H9 (cell line): ENCODE measurements around the gene TOR1B. TPM values are rescaled to one million over a fixed set of nuclear protein-coding genes. Genes with fewer than 3 reads are reported as not detected.
A peak's percentile ranks its signal among the peaks of the same experiment; 100 is the strongest.

ENCODE experiments used
- DNase-seq: peaks from one replicate; pipeline ENCODE4 v3.0.0-alpha.2; 2017
- H2AFZ ChIP-seq: one replicate; pipeline ENCODE4 v1.6.1; 2013; ENCODE audit warnings: mild to moderate bottlenecking, low read length, control low read depth, moderate library complexity
- H2AK5ac ChIP-seq: 2 replicates; pipeline ENCODE4 v1.6.1; 2013; ENCODE audit warnings: low read length, control low read depth, mixed read lengths; ENCODE audit not compliant: insufficient read length
- H2BK120ac ChIP-seq: one replicate; pipeline ENCODE4 v1.6.1; 2013; ENCODE audit warnings: low read depth, mild to moderate bottlenecking, low read length, control low read depth, inconsistent platforms; ENCODE audit not compliant: poor library complexity, severe bottlenecking
- H2BK12ac ChIP-seq: 2 replicates; pipeline ENCODE4 v1.6.1; 2013; ENCODE audit warnings: low read length, control low read depth, mixed read lengths, low read depth; ENCODE audit not compliant: insufficient read length
- H2BK15ac ChIP-seq: 2 replicates; pipeline ENCODE4 v1.6.1; 2013; ENCODE audit warnings: low read depth, low read length, control low read depth
- H2BK20ac ChIP-seq: one replicate; pipeline ENCODE4 v1.6.1; 2013; ENCODE audit warnings: low read depth, mild to moderate bottlenecking, low read length, control low read depth, inconsistent platforms; ENCODE audit not compliant: poor library complexity, severe bottlenecking
- H2BK5ac ChIP-seq: 2 replicates; pipeline ENCODE4 v1.6.1; 2013; ENCODE audit warnings: low read length, control low read depth, mixed read lengths; ENCODE audit not compliant: insufficient read length
- H3K14ac ChIP-seq: 2 replicates; pipeline ENCODE4 v1.6.1; 2013; ENCODE audit warnings: low read length, control low read depth; ENCODE audit not compliant: insufficient read depth
- H3K18ac ChIP-seq: 2 replicates; pipeline ENCODE4 v1.6.1; 2013; ENCODE audit warnings: low read depth, mild to moderate bottlenecking, mixed read lengths, low read length, control low read depth; ENCODE audit not compliant: insufficient read length
- H3K23ac ChIP-seq: 2 replicates; pipeline ENCODE4 v1.6.1; 2013; ENCODE audit warnings: low read length, control low read depth, mixed read lengths, low read depth; ENCODE audit not compliant: insufficient read length
- H3K23me2 ChIP-seq: 2 replicates; pipeline ENCODE4 v1.6.1; 2013; ENCODE audit warnings: low read depth, mild to moderate bottlenecking, mixed read lengths, low read length, control low read depth; ENCODE audit not compliant: insufficient read length, poor library complexity, severe bottlenecking
- H3K27ac ChIP-seq: 2 replicates; pipeline ENCODE4 v1.5.1; 2013; ENCODE audit warnings: low read length, control low read depth, mixed read lengths, low read depth; ENCODE audit not compliant: insufficient read length
- H3K27me3 ChIP-seq: 2 replicates; pipeline ENCODE4 v1.6.1; 2013; ENCODE audit warnings: low read length, control low read depth, inconsistent platforms; ENCODE audit not compliant: insufficient read depth
- H3K4ac ChIP-seq: 2 replicates; pipeline ENCODE4 v1.6.1; 2013; ENCODE audit warnings: low read depth, mild to moderate bottlenecking, control low read depth, inconsistent platforms, low read length, moderate library complexity
- H3K4me1 ChIP-seq: 2 replicates; pipeline ENCODE4 v1.6.1; 2013; ENCODE audit warnings: low read length, control low read depth, inconsistent platforms; ENCODE audit not compliant: insufficient read depth
- H3K4me2 ChIP-seq: 2 replicates; pipeline ENCODE4 v1.6.1; 2013; ENCODE audit warnings: low read length, control low read depth, mixed read lengths; ENCODE audit not compliant: insufficient read length, insufficient read depth
- H3K56ac ChIP-seq: 2 replicates; pipeline ENCODE4 v1.6.1; 2013; ENCODE audit warnings: low read depth, mild to moderate bottlenecking, mixed read lengths, low read length, control low read depth; ENCODE audit not compliant: insufficient read length
- H3K79me1 ChIP-seq: 2 replicates; pipeline ENCODE4 v1.6.1; 2013; ENCODE audit warnings: low read depth, mild to moderate bottlenecking, moderate library complexity, low read length, control low read depth, inconsistent platforms; ENCODE audit not compliant: insufficient read depth, poor library complexity, severe bottlenecking
- H3K79me2 ChIP-seq: 2 replicates; pipeline ENCODE4 v1.6.1; 2013; ENCODE audit warnings: low read length, control low read depth, inconsistent platforms; ENCODE audit not compliant: insufficient read depth
- H3K9ac ChIP-seq: 2 replicates; pipeline ENCODE4 v1.6.1; 2013; ENCODE audit warnings: low read length, control low read depth, mixed read lengths; ENCODE audit not compliant: insufficient read length; ENCODE audit errors: extremely low read depth
- H3K9me3 ChIP-seq: one replicate; pipeline ENCODE4 v1.6.1; 2013; ENCODE audit warnings: low read depth, low read length, inconsistent platforms; ENCODE audit not compliant: control insufficient read depth
- H3T11ph ChIP-seq: one replicate; pipeline ENCODE4 v1.6.1; 2013; ENCODE audit warnings: mild to moderate bottlenecking, low read length, control low read depth, inconsistent platforms
- H4K20me1 ChIP-seq: one replicate; pipeline ENCODE4 v1.6.1; 2013; ENCODE audit not compliant: control insufficient read depth, insufficient read length, insufficient read depth
- H4K5ac ChIP-seq: 2 replicates; pipeline ENCODE4 v1.6.1; 2013; ENCODE audit warnings: low read depth, mild to moderate bottlenecking, mixed read lengths, low read length, control low read depth; ENCODE audit not compliant: insufficient read length
- H4K8ac ChIP-seq: replicated peaks from 2 replicates; pipeline ENCODE4 v1.6.1; 2013; ENCODE audit warnings: low read length, control low read depth, mixed read lengths, low read depth; ENCODE audit not compliant: insufficient read length
- H4K91ac ChIP-seq: 2 replicates; pipeline ENCODE4 v1.6.1; 2013; ENCODE audit warnings: low read depth, mild to moderate bottlenecking, moderate library complexity, mixed read lengths, low read length, control low read depth; ENCODE audit not compliant: insufficient read length
- H3K27ac Mint-ChIP-seq, 3 experiments: 2 replicates in 2 of 3; 3 replicates in 1 of 3; pipeline ENCODE4 v1.8.0; 2020 to 2021; ENCODE audit warnings: mixed read lengths in 3 of 3, mild to moderate bottlenecking in 1 of 3, moderate library complexity in 1 of 3
- H3K27me3 Mint-ChIP-seq: 2 replicates; pipeline ENCODE4 v1.8.0; 2021; ENCODE audit warnings: low read depth, mild to moderate bottlenecking, moderate library complexity, mixed read lengths
- H3K36me3 Mint-ChIP-seq, 3 experiments: 2 replicates in 2 of 3; 3 replicates in 1 of 3; pipeline ENCODE4 v1.8.0; 2020 to 2021; ENCODE audit warnings: low read depth in 3 of 3, mixed read lengths in 3 of 3; ENCODE audit not compliant: insufficient read depth in 1 of 3
- H3K4me1 Mint-ChIP-seq, 2 experiments: 2 replicates each; pipeline ENCODE4 v1.8.0; 2020; ENCODE audit warnings: mixed read lengths in 2 of 2
- H3K4me3 Mint-ChIP-seq, 2 experiments: 2 replicates in 1 of 2; 3 replicates in 1 of 2; pipeline ENCODE4 v1.8.0; 2020 to 2021; ENCODE audit warnings: mild to moderate bottlenecking in 2 of 2, mixed read lengths in 2 of 2, moderate library complexity in 1 of 2
- H3K9me3 Mint-ChIP-seq, 2 experiments: 2 replicates in 1 of 2; 3 replicates in 1 of 2; pipeline ENCODE4 v1.8.0; 2020; ENCODE audit warnings: mild to moderate bottlenecking in 2 of 2, mixed read lengths in 2 of 2, moderate library complexity in 1 of 2
- CTCF ChIP-seq: fragments of 200-600 bp; sonication (generic); conservative IDR thresholded peaks from 3 replicates; pipeline ENCODE4 v1.8.0; 2021; ENCODE audit warnings: antibody characterized with exemption, mild to moderate bottlenecking
- WGBS: extraction: QIAGEN DNeasy Blood & Tissue Kit; methylation state at CpG from one replicate; pipeline ENCODE4 v1.1.7; 2013; ENCODE audit warnings: missing lambda C conversion rate, low lambda C conversion rate, mixed read lengths; ENCODE audit not compliant: insufficient read length; ENCODE audit errors: extremely low coverage; 5-methylcytosine and 5-hydroxymethylcytosine counted together
- total RNA-seq: library from RNA; stranded (reverse); gene quantifications from 2 replicates; pipeline ENCODE4 v1.2.1, GENCODE V29; 2021

The TOR1B gene
- total RNA-seq, 1 experiment from 2014 or later, result 18.1 TPM

DNA sequence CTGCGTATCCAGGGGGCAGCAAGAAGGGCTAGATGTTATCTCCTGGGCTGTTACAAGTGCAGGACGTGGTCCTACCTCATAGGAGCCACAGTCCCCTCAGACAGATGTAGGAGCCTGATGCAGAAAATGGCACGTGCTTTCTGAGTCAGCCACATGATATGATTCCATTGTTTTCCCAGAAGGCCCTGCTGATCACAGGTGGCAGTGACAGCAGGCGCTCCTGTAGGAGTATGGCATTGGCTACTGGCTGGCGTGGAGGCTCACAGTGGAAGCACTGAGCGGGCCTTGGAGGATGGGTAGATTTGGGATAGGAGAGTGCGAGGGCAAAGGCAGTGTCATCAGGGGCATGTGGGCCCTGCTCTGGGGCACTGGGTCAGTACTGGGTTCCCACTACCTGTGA lies 54.2 kb downstream of the TOR1B start:
- no peak overlapping the region for H3T11ph ChIP-seq
- Mint-ChIP-seq H3K4me1 (no peaks in the 10 kb centered on the region), H3K27ac (peak overlapping the region in 1 of 3 experiments; percentile 70; a peak in 1 of 7 replicates), H3K9me3 (no peaks in the 10 kb centered on the region), H3K4me3 (no peak overlapping the region), H3K36me3 (peaks cover 7 to 50% (median 21%) of the 10 kb centered on the region in 3 experiments; a peak in 6 of 7 replicates), H3K27me3 (no peaks in the 10 kb centered on the region)
- no CpG with 5 or more reads among the region's 7 CpGs for WGBS
- no peaks in the 10 kb centered on the region for H3K27me3 ChIP-seq
- H3K79me2 ChIP-seq, result no peaks in the 10 kb centered on the region
- H3K23ac ChIP-seq, result no peak overlapping the region
- TF ChIP-seq CTCF, result no peak
- no peak overlapping the region for H4K91ac ChIP-seq
- H2AFZ ChIP-seq, result no peak overlapping the region
- no peaks in the 10 kb centered on the region for H3K23me2 ChIP-seq
- no peak overlapping the region for H2BK5ac ChIP-seq
- no peak overlapping the region for H3K14ac ChIP-seq
- no peak overlapping the region for H2AK5ac ChIP-seq
- H2BK15ac ChIP-seq, result no peak overlapping the region
- no peak overlapping the region for H4K8ac ChIP-seq
- no peaks in the 10 kb centered on the region for H4K20me1 ChIP-seq
- H3K4me1 ChIP-seq, result no peaks in the 10 kb centered on the region
- no peak overlapping the region for H2BK12ac ChIP-seq
- no peak overlapping the region for H3K27ac ChIP-seq
- no peak for DNase-seq
- no peak overlapping the region for H3K18ac ChIP-seq
- H3K56ac ChIP-seq, result no peak overlapping the region
- no peak overlapping the region for H3K4ac ChIP-seq
- no peak overlapping the region for H3K4me2 ChIP-seq
- H2BK120ac ChIP-seq, result no peak overlapping the region
- no peaks in the 10 kb centered on the region for H3K9me3 ChIP-seq
- no peak overlapping the region for H4K5ac ChIP-seq
- H2BK20ac ChIP-seq, result no peak overlapping the region
- H3K9ac ChIP-seq, result no peak overlapping the region
- H3K79me1 ChIP-seq, result no peaks in the 10 kb centered on the region
